MM.1S (cell line): ENCODE measurements around the gene PRRT1.

Source experiments
- DNase-seq: peaks from one replicate; pipeline ENCODE4 v3.0.0-alpha.2; 2015
- H2AFZ ChIP-seq: fragments of 300-600 bp; sonication (generic); 2 replicates; pipeline ENCODE4 v1.6.0; 2016; ENCODE audit warnings: antibody characterized with exemption, low read length
- H3F3A ChIP-seq: fragments of 300-600 bp; sonication (generic); 2 replicates; pipeline ENCODE4 v1.6.1; 2016; ENCODE audit warnings: mild to moderate bottlenecking, antibody characterized with exemption, low read length, moderate library complexity, mixed read lengths; ENCODE audit not compliant: insufficient read depth
- H3K27ac ChIP-seq: fragments of 300-600 bp; sonication (generic); 2 replicates; pipeline ENCODE4 v1.5.1; 2016; ENCODE audit warnings: mild to moderate bottlenecking, low read length
- H3K27me3 ChIP-seq: fragments of 300-600 bp; sonication (generic); replicated peaks from 2 replicates; pipeline ENCODE4 v1.6.0; 2016; ENCODE audit warnings: low read length; ENCODE audit not compliant: insufficient read depth
- H3K36me3 ChIP-seq: fragments of 300-600 bp; sonication (generic); replicated peaks from 2 replicates; pipeline ENCODE4 v1.6.1; 2016; ENCODE audit warnings: mild to moderate bottlenecking, low read length, mixed read lengths; ENCODE audit not compliant: insufficient read depth
- H3K4me1 ChIP-seq: fragments of 300-600 bp; sonication (generic); 2 replicates; pipeline ENCODE4 v1.6.1; 2016; ENCODE audit warnings: low read length, mixed read lengths
- H3K4me2 ChIP-seq: fragments of 300-600 bp; sonication (generic); 2 replicates; pipeline ENCODE4 v1.6.0; 2016; ENCODE audit warnings: low read depth, low read length
- H3K4me3 ChIP-seq: fragments of 300-600 bp; sonication (generic); 2 replicates; pipeline ENCODE4 v1.5.1; 2016; ENCODE audit warnings: low read length, mixed read lengths
- H3K79me2 ChIP-seq: fragments of 300-600 bp; sonication (generic); 2 replicates; pipeline ENCODE4 v1.6.1; 2016; ENCODE audit warnings: mixed run types, low read length, mixed read lengths
- H3K9ac ChIP-seq: fragments of 300-600 bp; sonication (generic); 2 replicates; pipeline ENCODE4 v1.6.1; 2016; ENCODE audit warnings: low read length, mixed read lengths
- H3K9me2 ChIP-seq: fragments of 300-600 bp; sonication (generic); replicated peaks from 2 replicates; pipeline ENCODE4 v1.6.1; 2016; ENCODE audit warnings: mild to moderate bottlenecking, low read length, mixed read lengths; ENCODE audit not compliant: insufficient read depth
- H3K9me3 ChIP-seq: fragments of 300-600 bp; sonication (generic); replicated peaks from 2 replicates; pipeline ENCODE4 v1.6.1; 2016; ENCODE audit warnings: mild to moderate bottlenecking, low read length, mixed read lengths; ENCODE audit not compliant: insufficient read depth
- H4K20me1 ChIP-seq: fragments of 300-600 bp; sonication (generic); 2 replicates; pipeline ENCODE4 v1.6.1; 2016; ENCODE audit warnings: mild to moderate bottlenecking, low read length, moderate library complexity, mixed read lengths; ENCODE audit not compliant: insufficient read depth
- CTCF ChIP-seq: fragments of 300-600 bp; sonication (generic); IDR thresholded peaks from 2 replicates; pipeline ENCODE4 v1.5.1; 2016; ENCODE audit warnings: antibody characterized with exemption, low read length, mixed read lengths
- EZH2 ChIP-seq: fragments of 300-600 bp; sonication (generic); optimal IDR thresholded peaks from 2 replicates; pipeline ENCODE3; 2017; ENCODE audit warnings: low read depth, mild to moderate bottlenecking, antibody characterized with exemption, low read length, mixed read lengths
- EZH2phosphoT487 ChIP-seq: fragments of 300-600 bp; sonication (generic); IDR thresholded peaks from 2 replicates; pipeline ENCODE4 v1.6.1; 2018; ENCODE audit warnings: antibody characterized with exemption, low read length

PRRT1 gene

DNA sequence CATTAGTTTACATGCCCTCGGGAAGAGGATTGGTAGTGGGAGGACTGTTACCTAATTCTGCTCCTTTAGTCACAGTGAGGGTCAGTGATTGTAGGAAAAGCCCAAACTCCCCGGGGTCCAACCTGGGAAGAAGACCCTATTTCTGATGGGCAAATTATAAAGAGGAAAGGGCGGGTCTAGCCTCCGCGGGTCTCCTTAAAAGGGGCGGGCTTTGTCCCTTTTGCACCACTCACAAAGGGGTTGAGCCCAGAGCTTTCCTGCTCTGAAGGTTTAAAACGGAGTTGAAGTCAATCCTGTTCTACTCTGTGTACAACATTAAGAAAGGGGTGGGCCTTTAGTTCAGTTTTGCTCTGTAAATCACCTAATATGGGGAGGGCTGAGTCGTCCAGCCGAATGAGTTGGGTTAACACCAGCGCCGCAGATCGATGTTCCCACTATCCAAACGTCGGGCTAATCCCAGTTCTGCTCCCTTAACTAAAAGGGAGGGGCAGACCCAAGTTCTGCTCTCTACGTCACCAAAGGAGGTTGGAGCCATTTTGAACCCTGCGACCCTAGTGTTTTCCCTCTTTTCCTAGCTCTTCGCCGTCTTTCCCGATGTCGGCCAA is 25.5 kb upstream of the PRRT1 start:
- Histone ChIP-seq H3K27ac (peak overlapping the region; percentile 96), H3K9ac (peak overlapping the region; percentile 70), H3K79me2 (peaks cover 17% of the 10 kb centered on the region), H3K4me3 (peak overlapping the region; percentile 82), H4K20me1 (no peaks in the 10 kb centered on the region), H3K4me2 (peak overlapping the region; percentile 97), H2AFZ (peak overlapping the region; percentile 79), H3K9me3 (no peaks in the 10 kb centered on the region), H3K27me3 (no peaks in the 10 kb centered on the region), H3K4me1 (peaks cover 21% of the 10 kb centered on the region), H3K36me3 (no peaks in the 10 kb centered on the region), H3F3A (peaks cover 19% of the 10 kb centered on the region), H3K9me2 (no peaks in the 10 kb centered on the region)
- TF ChIP-seq EZH2: no peak
- no peak for TF ChIP-seq EZH2phosphoT487
- no peak for TF ChIP-seq CTCF
- peak; percentile 53 for DNase-seq

GRCh38 chr6:32176476-32177182 is 24.9 kb upstream of the PRRT1 start:
- H2AFZ ChIP-seq: peak overlapping the region; percentile 79
- H4K20me1 ChIP-seq: no peaks in the 10 kb centered on the region
- peak overlapping the region; percentile 96; the same call in 1 of the 2 replicates for H3K27ac ChIP-seq
- H3K9me2 ChIP-seq: no peaks in the 10 kb centered on the region
- no peaks in the 10 kb centered on the region for H3K27me3 ChIP-seq
- H3F3A ChIP-seq: peaks cover 19% of the 10 kb centered on the region
- H3K4me3 ChIP-seq: peak overlapping the region; percentile 82
- peak overlapping the region; percentile 70; the same call in 1 of the 2 replicates for H3K9ac ChIP-seq
- DNase-seq: no peak
- no peaks in the 10 kb centered on the region for H3K9me3 ChIP-seq
- H3K36me3 ChIP-seq: no peaks in the 10 kb centered on the region
- TF ChIP-seq EZH2phosphoT487: no peak
- TF ChIP-seq EZH2: no peak
- TF ChIP-seq CTCF: no peak
- peaks cover 17% of the 10 kb centered on the region for H3K79me2 ChIP-seq
- peak overlapping the region; percentile 97 for H3K4me2 ChIP-seq
- H3K4me1 ChIP-seq: peaks cover 21% of the 10 kb centered on the region

GRCh38 chr6:32175711-32176475 is 24.2 kb upstream of the PRRT1 start, which contains the start of gene AGPAT1:
TSS of gene AGPAT1 (minus strand) at chr6:32176084. CDS start at chr6:32171496, 4,588 bp downstream.
- TF ChIP-seq EZH2phosphoT487 (no peak), EZH2 (no peak), CTCF (no peak)
- H4K20me1 ChIP-seq: no peaks in the 10 kb centered on the region
- no peaks in the 10 kb centered on the region for H3K36me3 ChIP-seq
- H3K9ac ChIP-seq: peak within 1 kb of the TSS; percentile 83
- peaks cover 17% of the 10 kb centered on the region for H3K79me2 ChIP-seq
- H3K4me2 ChIP-seq: peak within 1 kb of the TSS; percentile 97
- no peaks in the 10 kb centered on the region for H3K9me3 ChIP-seq
- H3K4me1 ChIP-seq: peaks cover 21% of the 10 kb centered on the region
- DNase-seq: peak; percentile 92
- no peaks in the 10 kb centered on the region for H3K9me2 ChIP-seq
- H3K27ac ChIP-seq: peak within 1 kb of the TSS; percentile 96; the same call in 1 of the 2 replicates
- H3K27me3 ChIP-seq: no peaks in the 10 kb centered on the region
- peak within 1 kb of the TSS; percentile 96 for H2AFZ ChIP-seq
- peaks cover 19% of the 10 kb centered on the region for H3F3A ChIP-seq
- peak within 1 kb of the TSS; percentile 90 for H3K4me3 ChIP-seq
